Endodermal cell (in vitro differentiated cells): ENCODE measurements around the gene SPATA6L. TPM values are rescaled to one million over a fixed set of nuclear protein-coding genes. Genes with fewer than 3 reads are reported as not detected.

Experiments used
- DNase-seq: peaks from one replicate; pipeline ENCODE4 v3.0.0-alpha.2; 2017
- H3K27ac ChIP-seq: 2 replicates; pipeline ENCODE4 v1.5.1; 2013; ENCODE audit warnings: mild to moderate bottlenecking, low read depth, low read length, moderate library complexity
- H3K27me3 ChIP-seq: 2 replicates; pipeline ENCODE4 v1.6.1; 2013; ENCODE audit warnings: mild to moderate bottlenecking, low read length, moderate library complexity; ENCODE audit not compliant: insufficient read depth, control insufficient read depth, poor library complexity, severe bottlenecking
- H3K36me3 ChIP-seq: 2 replicates; pipeline ENCODE4 v1.7.0; 2013; ENCODE audit warnings: mild to moderate bottlenecking, low read length, moderate library complexity; ENCODE audit not compliant: control insufficient read depth, insufficient read depth
- H3K4me1 ChIP-seq: one replicate; pipeline ENCODE4 v1.7.0; 2013; ENCODE audit warnings: low read length; ENCODE audit not compliant: control insufficient read depth, insufficient read depth
- H3K4me3 ChIP-seq: 2 replicates; pipeline ENCODE4 v1.5.1; 2013; ENCODE audit warnings: mild to moderate bottlenecking, low read length, moderate library complexity
- H3K9ac ChIP-seq: 2 replicates; pipeline ENCODE4 v1.6.1; 2013; ENCODE audit warnings: mild to moderate bottlenecking, low read length, moderate library complexity; ENCODE audit not compliant: poor library complexity, severe bottlenecking; ENCODE audit errors: extremely low read depth
- H3K9me3 ChIP-seq: 2 replicates; pipeline ENCODE4 v1.6.1; 2013; ENCODE audit warnings: mild to moderate bottlenecking, low read length, moderate library complexity; ENCODE audit not compliant: control insufficient read depth
- H3K27ac Mint-ChIP-seq: 2 replicates; pipeline ENCODE4 v1.8.0; 2020; ENCODE audit warnings: mixed read lengths
- H3K27me3 Mint-ChIP-seq: 2 replicates; pipeline ENCODE4 v1.8.0; 2021; ENCODE audit warnings: mild to moderate bottlenecking, mixed read lengths; ENCODE audit not compliant: insufficient read depth
- H3K36me3 Mint-ChIP-seq: 2 replicates; pipeline ENCODE4 v1.8.0; 2020; ENCODE audit warnings: low read depth, mixed read lengths
- H3K4me1 Mint-ChIP-seq: 2 replicates; pipeline ENCODE4 v1.8.0; 2020; ENCODE audit warnings: mixed read lengths
- H3K4me3 Mint-ChIP-seq: 2 replicates; pipeline ENCODE4 v1.8.0; 2020; ENCODE audit warnings: mild to moderate bottlenecking, moderate library complexity, mixed read lengths
- H3K9me3 Mint-ChIP-seq: 2 replicates; pipeline ENCODE4 v1.8.0; 2020; ENCODE audit warnings: mild to moderate bottlenecking, mixed read lengths
- CTCF ChIP-seq: fragments of 200-600 bp; sonication (generic); conservative IDR thresholded peaks from 2 replicates; pipeline ENCODE4 v1.5.0; 2021; ENCODE audit warnings: antibody characterized with exemption, mild to moderate bottlenecking
- WGBS, 2 experiments: methylation state at CpG; one replicate each; pipeline versions ENCODE4 v1.1.5 to v1.1.7; 2013; ENCODE audit warnings: missing lambda C conversion rate in 2 of 2, mixed read lengths in 1 of 2; ENCODE audit not compliant: insufficient coverage in 1 of 2, insufficient read length in 1 of 2; 5-methylcytosine and 5-hydroxymethylcytosine counted together
- total RNA-seq, 2 donors: library from RNA; stranded (reverse); fragmentation: NEBNext Ultra II Directional in 1 of 2; extraction: Animal tissue kit (Norgen Biotek cat#: 25700) in 1 of 2; gene quantifications; 2 replicates in 1 of 2; 3 replicates in 1 of 2; pipeline ENCODE4 v1.2.1, GENCODE V29; 2021

Gene SPATA6L
- total RNA-seq, 2 donors from 2014 or later: 1.2 to 2.0 TPM

- Mint-ChIP-seq H3K4me3 (no peak overlapping the region), H3K27ac (no peak overlapping the region), H3K4me1 (peaks cover 4% of the 10 kb centered on the region), H3K27me3 (no peaks in the 10 kb centered on the region), H3K36me3 (peaks cover 49% of the 10 kb centered on the region), H3K9me3 (no peaks in the 10 kb centered on the region)
- no peak overlapping the region for H3K27ac ChIP-seq
- no peaks in the 10 kb centered on the region for H3K9me3 ChIP-seq
- TF ChIP-seq CTCF: no peak
- no peaks in the 10 kb centered on the region for H3K4me1 ChIP-seq
- no peak for DNase-seq
- no peaks in the 10 kb centered on the region for H3K27me3 ChIP-seq
- H3K36me3 ChIP-seq: peaks cover 77% of the 10 kb centered on the region
- no peak overlapping the region for H3K9ac ChIP-seq
- no peak overlapping the region for H3K4me3 ChIP-seq
- 84 to 96% methylated on average over 2 of the region's 2 CpGs for WGBS, 2 experiments
These were observed 37.8 kb upstream of the SPATA6L start for GRCh38 chr9:4704129-4704528.

- peaks cover 78% of the 10 kb centered on the region for H3K36me3 ChIP-seq
These were observed 35.2 kb upstream of the SPATA6L start for GRCh38 chr9:4701526-4701925.

GRCh38 chr9:4700932-4701331 is 34.7 kb upstream of the SPATA6L start:
- Histone ChIP-seq H3K9me3 (no peaks in the 10 kb centered on the region), H3K9ac (no peak overlapping the region), H3K4me1 (no peaks in the 10 kb centered on the region), H3K4me3 (no peak overlapping the region), H3K36me3 (peaks cover 77% of the 10 kb centered on the region), H3K27me3 (no peaks in the 10 kb centered on the region), H3K27ac (no peak overlapping the region)
- H3K36me3 Mint-ChIP-seq: peaks cover 48% of the 10 kb centered on the region
- H3K27ac Mint-ChIP-seq: no peak overlapping the region
- no peak for DNase-seq
- 92% methylated on average over 2 of the region's 2 CpGs; no CpG with 5 or more reads in 1 of the 2 experiments for WGBS, 2 experiments
- no peaks in the 10 kb centered on the region for H3K27me3 Mint-ChIP-seq
- no peak for TF ChIP-seq CTCF
- H3K4me3 Mint-ChIP-seq: no peak overlapping the region
- no peaks in the 10 kb centered on the region for H3K9me3 Mint-ChIP-seq
- H3K4me1 Mint-ChIP-seq: peaks cover 4% of the 10 kb centered on the region

More at GRCh38 chr9:4701526-4701925, 35.2 kb upstream of the SPATA6L start:
- no peak overlapping the region for H3K4me3 ChIP-seq
- no peak overlapping the region for H3K9ac ChIP-seq
- DNase-seq: no peak
- 100% methylated on average over 1 of the region's 1 CpG for WGBS, 2 experiments
- H3K27me3 ChIP-seq: no peaks in the 10 kb centered on the region
- Mint-ChIP-seq H3K27ac (no peak overlapping the region), H3K4me3 (no peak overlapping the region), H3K27me3 (no peaks in the 10 kb centered on the region), H3K4me1 (peaks cover 4% of the 10 kb centered on the region), H3K36me3 (peaks cover 49% of the 10 kb centered on the region), H3K9me3 (no peaks in the 10 kb centered on the region)
- TF ChIP-seq CTCF: no peak
- H3K27ac ChIP-seq: no peak overlapping the region
- no peaks in the 10 kb centered on the region for H3K4me1 ChIP-seq
- H3K9me3 ChIP-seq: no peaks in the 10 kb centered on the region
